ENCODE data around the gene PIRT. TPM values are rescaled to one million over a fixed set of nuclear protein-coding genes. Genes with fewer than 3 reads are reported as not detected.

The PIRT gene
- total and polyA plus RNA-seq, 2 donors (not counting 1 experiment from before 2014, with no cell fraction given): not detected

DNA sequence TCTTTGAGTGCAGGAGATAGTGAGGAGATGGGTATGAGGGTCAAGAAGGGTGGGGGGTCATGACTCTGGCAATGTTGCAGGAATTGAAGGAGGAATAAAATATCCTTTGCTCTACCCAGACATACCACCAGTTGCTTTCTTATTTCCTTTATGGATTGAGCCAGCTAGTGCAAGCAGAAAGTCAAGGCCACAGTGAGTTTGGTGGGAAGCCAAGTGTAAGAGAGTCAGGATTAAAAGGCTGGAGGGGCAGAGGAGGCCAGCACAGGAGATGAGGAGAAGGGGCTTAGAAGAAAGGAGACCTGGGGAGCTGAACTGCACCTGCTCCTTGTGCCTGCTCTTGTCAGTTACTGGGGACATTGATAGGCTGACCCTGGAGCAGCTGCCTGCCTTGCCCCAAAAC, 16.1 kb downstream of the PIRT start:
- Histone ChIP-seq H3K4me1 (ENCODE audit: control insufficient read depth, extremely low read depth, insufficient read depth, low read length) (no peaks in the 10 kb centered on the region), H3K27me3 (ENCODE audit: control insufficient read depth, insufficient read depth, low read length) (no peaks in the 10 kb centered on the region), H3K4me3 (replicated peaks in 1 of 4; ENCODE audit: control extremely low read depth in 1 of 4, insufficient read depth in 1 of 4, low read depth in 3 of 4, low read length in 4 of 4) (no peak overlapping the region), H2AFZ (ENCODE audit: low read length) (no peak overlapping the region), H3K36me3 (ENCODE audit: control insufficient read depth, insufficient read depth, low read length) (no peaks in the 10 kb centered on the region), H4K20me1 (ENCODE audit: control insufficient read depth, extremely low read depth, insufficient read depth, low read length) (no peaks in the 10 kb centered on the region), H3K79me2 (ENCODE audit: control insufficient read depth, insufficient read depth, low read length) (no peaks in the 10 kb centered on the region), H3K9ac (ENCODE audit: insufficient read depth, low read length) (no peak overlapping the region), H3K9me3 (ENCODE audit: control insufficient read depth, insufficient read depth, low read depth, low read length) (no peaks in the 10 kb centered on the region), H3K27ac (ENCODE audit: insufficient read depth, low read length) (no peak overlapping the region), H3K4me2 (ENCODE audit: extremely low read depth, insufficient read depth, low read length) (no peak overlapping the region)
- DNase-seq (ENCODE audit: low read depth in 2 of 2): no peak
- TF ChIP-seq, protein P1, sequence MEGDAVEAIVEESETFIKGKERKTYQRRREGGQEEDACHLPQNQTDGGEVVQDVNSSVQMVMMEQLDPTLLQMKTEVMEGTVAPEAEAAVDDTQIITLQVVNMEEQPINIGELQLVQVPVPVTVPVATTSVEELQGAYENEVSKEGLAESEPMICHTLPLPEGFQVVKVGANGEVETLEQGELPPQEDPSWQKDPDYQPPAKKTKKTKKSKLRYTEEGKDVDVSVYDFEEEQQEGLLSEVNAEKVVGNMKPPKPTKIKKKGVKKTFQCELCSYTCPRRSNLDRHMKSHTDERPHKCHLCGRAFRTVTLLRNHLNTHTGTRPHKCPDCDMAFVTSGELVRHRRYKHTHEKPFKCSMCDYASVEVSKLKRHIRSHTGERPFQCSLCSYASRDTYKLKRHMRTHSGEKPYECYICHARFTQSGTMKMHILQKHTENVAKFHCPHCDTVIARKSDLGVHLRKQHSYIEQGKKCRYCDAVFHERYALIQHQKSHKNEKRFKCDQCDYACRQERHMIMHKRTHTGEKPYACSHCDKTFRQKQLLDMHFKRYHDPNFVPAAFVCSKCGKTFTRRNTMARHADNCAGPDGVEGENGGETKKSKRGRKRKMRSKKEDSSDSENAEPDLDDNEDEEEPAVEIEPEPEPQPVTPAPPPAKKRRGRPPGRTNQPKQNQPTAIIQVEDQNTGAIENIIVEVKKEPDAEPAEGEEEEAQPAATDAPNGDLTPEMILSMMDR (conservative IDR thresholded peaks at IDR 0.05 in 1 of 2, IDR thresholded peaks at IDR 0.05 in 1 of 2; ENCODE audit: low read depth in 1 of 2, low read length in 2 of 2): no peak
- no peak for TF ChIP-seq EZH2 (IDR thresholded peaks at IDR 0.05; ENCODE audit: low read length, missing control alignments)

DNA sequence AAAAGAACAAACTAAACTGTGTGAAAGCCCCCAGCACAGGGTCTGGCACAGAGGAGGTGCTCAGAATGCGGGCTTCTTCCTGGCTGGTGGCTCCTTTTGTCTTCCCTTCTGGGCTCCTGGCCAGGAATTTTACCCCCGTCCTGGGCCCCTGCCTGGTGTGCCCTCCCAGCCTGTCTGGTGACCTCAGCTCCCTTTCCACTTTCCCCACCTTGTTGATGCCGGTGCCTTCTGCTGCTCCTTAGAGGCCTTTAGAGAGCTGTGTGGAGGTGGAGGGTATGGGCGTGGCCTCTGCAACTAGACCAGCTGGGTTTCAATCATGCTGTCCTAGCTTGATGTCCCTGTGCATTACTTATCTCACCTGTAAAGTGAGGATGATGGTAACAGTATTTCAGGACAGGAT, 16.8 kb downstream of the PIRT start:
- no peak overlapping the region for H3K4me2 ChIP-seq (ENCODE audit: extremely low read depth, insufficient read depth, low read length)
- H3K79me2 ChIP-seq (ENCODE audit: control insufficient read depth, insufficient read depth, low read length): no peaks in the 10 kb centered on the region
- H3K27ac ChIP-seq (ENCODE audit: insufficient read depth, low read length): no peak overlapping the region
- no peaks in the 10 kb centered on the region for H3K4me1 ChIP-seq (ENCODE audit: control insufficient read depth, extremely low read depth, insufficient read depth, low read length)
- no peak for DNase-seq (ENCODE audit: low read depth in 2 of 2)
- TF ChIP-seq EZH2 (IDR thresholded peaks at IDR 0.05; ENCODE audit: low read length, missing control alignments): no peak
- TF ChIP-seq, protein P1 (conservative IDR thresholded peaks at IDR 0.05 in 1 of 2, IDR thresholded peaks at IDR 0.05 in 1 of 2; ENCODE audit: low read depth in 1 of 2, low read length in 2 of 2): no peak
- H4K20me1 ChIP-seq (ENCODE audit: control insufficient read depth, extremely low read depth, insufficient read depth, low read length): no peaks in the 10 kb centered on the region
- H3K36me3 ChIP-seq (ENCODE audit: control insufficient read depth, insufficient read depth, low read length): no peaks in the 10 kb centered on the region
- H3K9ac ChIP-seq (ENCODE audit: insufficient read depth, low read length): no peak overlapping the region
- no peaks in the 10 kb centered on the region for H3K9me3 ChIP-seq (ENCODE audit: control insufficient read depth, insufficient read depth, low read depth, low read length)
- H3K4me3 ChIP-seq (replicated peaks in 1 of 4; ENCODE audit: control extremely low read depth in 1 of 4, insufficient read depth in 1 of 4, low read depth in 3 of 4, low read length in 4 of 4): no peak overlapping the region
- H3K27me3 ChIP-seq (ENCODE audit: control insufficient read depth, insufficient read depth, low read length): no peaks in the 10 kb centered on the region
- H2AFZ ChIP-seq (ENCODE audit: low read length): no peak overlapping the region

DNA sequence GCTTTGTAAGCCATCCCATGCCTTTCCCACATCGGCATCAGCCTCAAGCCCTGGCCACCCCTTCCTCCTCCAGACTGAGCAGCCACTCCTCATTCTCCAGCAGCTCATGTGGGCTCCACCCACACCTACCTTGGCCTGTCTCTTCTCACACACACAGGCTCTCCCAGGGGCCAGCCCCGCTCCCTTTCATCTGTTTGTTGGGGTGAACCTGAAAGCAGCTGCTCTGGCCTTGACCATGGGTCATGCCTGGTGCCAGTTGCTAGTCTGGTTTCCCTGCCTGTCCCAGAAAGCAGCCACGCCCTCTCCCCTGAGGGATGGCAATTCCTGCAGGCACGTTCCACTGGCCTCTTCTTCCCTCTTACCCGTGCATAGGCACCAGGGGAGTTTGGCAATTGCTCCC, 22.6 kb downstream of the PIRT start:
- Histone ChIP-seq H3K36me3 (ENCODE audit: control insufficient read depth, insufficient read depth, low read length) (no peaks in the 10 kb centered on the region), H3K4me1 (ENCODE audit: control insufficient read depth, extremely low read depth, insufficient read depth, low read length) (no peaks in the 10 kb centered on the region), H3K27ac (ENCODE audit: insufficient read depth, low read length) (no peak overlapping the region), H2AFZ (ENCODE audit: low read length) (no peak overlapping the region), H3K9ac (ENCODE audit: insufficient read depth, low read length) (no peak overlapping the region), H3K4me3 (replicated peaks in 1 of 4; ENCODE audit: control extremely low read depth in 1 of 4, insufficient read depth in 1 of 4, low read depth in 3 of 4, low read length in 4 of 4) (no peak overlapping the region), H4K20me1 (ENCODE audit: control insufficient read depth, extremely low read depth, insufficient read depth, low read length) (no peaks in the 10 kb centered on the region), H3K9me3 (ENCODE audit: control insufficient read depth, insufficient read depth, low read depth, low read length) (no peaks in the 10 kb centered on the region), H3K4me2 (ENCODE audit: extremely low read depth, insufficient read depth, low read length) (no peak overlapping the region), H3K79me2 (ENCODE audit: control insufficient read depth, insufficient read depth, low read length) (no peaks in the 10 kb centered on the region), H3K27me3 (ENCODE audit: control insufficient read depth, insufficient read depth, low read length) (no peaks in the 10 kb centered on the region)
- DNase-seq (ENCODE audit: low read depth in 2 of 2): no peak
- TF ChIP-seq, protein P1 (conservative IDR thresholded peaks at IDR 0.05 in 1 of 2, IDR thresholded peaks at IDR 0.05 in 1 of 2; ENCODE audit: low read depth in 1 of 2, low read length in 2 of 2): no peak
- no peak for TF ChIP-seq EZH2 (IDR thresholded peaks at IDR 0.05; ENCODE audit: low read length, missing control alignments)

All from fibroblast of lung (primary cell).